Stimulated activated CD8-positive, alpha-beta memory T cell treated with anti-CD3 and anti-CD28 coated beads, Interleukin-15, amount 100 ng/mL, for 24 hours (primary cell): ENCODE data around the gene TNIP2.
"Not testable (repeated sequence)": the region's sequence is repeated elsewhere in the genome, so short reads cannot be mapped to it uniquely, and the experiment has no call there.

ENCODE experiments used
- DNase-seq: peaks from one replicate; pipeline ENCODE4 v3.0.0-alpha.2; 2020; ENCODE audit warnings: low read depth

TNIP2 gene

DNA sequence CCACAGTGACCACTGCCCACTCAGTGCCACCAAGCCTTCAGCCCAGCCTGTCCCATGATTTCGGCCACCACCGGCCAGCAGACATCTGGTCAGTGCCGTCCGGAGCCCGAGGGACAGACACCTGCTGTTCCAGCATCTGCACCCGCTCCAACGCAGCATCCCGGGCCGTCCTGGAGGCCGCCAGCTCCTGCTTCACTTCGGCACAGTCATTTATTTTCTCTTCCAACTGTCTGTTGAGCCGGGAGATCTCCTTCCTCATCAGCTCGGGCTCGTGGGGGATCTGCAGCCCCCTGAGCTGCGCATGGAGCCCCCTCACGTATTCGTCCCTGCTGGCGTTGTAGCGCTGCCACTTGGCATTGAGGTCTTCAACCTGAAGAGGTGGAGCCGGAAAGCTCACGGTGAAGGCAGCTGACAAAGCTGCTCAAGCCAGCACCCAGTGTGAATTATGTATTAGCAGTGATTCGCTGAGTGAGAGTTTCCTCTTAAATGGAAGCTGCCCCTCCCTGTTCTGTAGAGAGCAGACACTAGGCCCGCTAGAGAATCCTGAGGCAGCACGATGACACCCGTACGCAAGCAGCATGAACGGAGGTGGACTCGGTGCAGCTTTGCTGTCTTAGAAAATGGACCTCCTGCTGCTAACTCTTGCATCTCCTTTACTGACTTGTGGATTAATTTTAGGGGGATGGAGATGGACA, 11.4 kb downstream of the TNIP2 start:
- no peak for DNase-seq

DNA sequence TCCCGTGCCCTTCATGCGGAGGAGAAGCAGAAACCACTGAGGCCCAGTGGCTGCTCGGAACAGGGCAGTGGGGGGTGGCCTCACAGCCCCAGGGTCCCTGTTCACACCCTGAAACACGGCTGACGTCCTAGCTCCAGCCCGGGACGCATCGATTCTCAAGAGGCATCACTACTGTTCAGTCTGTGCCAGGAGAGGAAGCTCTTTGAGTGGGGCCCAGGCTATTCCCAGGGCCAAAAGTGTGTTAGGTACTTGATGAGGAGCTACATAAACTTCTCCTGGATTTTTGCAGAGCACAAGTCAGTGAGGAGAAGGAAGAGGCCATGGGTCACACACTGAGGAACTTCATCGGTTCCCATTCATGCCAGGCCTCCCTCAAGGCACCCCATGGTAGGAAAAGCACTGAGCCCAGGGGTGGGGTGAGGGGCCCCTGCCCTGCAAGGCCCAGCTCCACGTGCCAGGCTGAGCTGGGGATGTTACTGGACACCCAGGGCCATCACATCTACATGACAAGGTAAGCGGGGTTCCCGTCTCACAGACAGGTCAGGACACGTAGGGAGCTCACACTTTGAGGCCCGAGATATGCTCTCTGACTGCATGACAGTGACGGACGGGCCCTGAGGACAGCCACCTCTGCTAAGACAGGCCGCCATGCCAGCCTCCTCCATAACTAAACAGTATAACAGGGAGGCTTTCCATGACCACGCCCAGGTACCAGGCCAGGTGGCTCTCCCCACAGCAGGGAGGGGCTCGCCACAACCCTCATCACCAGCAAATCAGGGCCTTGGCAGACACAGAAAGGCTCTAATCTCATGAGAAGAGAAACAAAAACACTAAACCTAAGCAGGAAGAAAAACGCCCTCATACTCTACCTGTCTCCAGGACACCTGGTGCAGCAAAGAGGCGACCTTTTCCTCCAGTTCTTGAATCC, 12.4 kb downstream of the TNIP2 start:
- no peak for DNase-seq

DNA sequence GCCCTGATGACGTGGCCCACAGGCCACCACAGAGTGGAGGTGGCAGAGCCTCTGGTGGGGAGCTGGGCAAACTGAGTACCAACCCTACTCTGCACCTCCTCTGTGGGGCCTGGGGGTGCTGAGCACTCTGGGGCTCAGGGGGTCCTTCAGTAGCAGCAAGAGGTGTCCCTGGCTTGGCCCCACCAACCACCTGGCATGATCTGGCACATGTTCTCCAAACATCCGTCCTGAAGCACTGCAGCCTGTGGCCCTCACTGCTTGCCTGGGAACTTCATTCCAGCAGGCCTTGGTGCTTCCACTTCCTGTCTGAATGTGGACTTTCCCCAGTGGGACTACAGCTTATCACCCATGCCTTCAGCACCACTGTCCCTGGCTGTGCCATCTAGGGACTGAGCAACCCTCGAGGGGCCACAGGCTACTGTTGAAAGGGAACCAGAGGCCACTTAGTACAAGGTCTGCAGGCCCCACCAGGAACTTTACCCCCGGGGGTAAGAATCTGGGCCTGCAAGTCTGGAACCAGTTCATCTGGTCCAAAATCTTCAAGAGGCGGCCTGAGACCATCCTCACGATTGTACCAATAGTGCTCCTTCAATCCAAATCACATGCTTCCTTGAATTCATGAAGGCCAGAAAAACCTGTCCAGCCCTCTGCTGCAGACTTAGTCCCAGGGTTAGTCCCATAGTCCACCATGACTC, 13.2 kb downstream of the TNIP2 start:
- no peak for DNase-seq

DNA sequence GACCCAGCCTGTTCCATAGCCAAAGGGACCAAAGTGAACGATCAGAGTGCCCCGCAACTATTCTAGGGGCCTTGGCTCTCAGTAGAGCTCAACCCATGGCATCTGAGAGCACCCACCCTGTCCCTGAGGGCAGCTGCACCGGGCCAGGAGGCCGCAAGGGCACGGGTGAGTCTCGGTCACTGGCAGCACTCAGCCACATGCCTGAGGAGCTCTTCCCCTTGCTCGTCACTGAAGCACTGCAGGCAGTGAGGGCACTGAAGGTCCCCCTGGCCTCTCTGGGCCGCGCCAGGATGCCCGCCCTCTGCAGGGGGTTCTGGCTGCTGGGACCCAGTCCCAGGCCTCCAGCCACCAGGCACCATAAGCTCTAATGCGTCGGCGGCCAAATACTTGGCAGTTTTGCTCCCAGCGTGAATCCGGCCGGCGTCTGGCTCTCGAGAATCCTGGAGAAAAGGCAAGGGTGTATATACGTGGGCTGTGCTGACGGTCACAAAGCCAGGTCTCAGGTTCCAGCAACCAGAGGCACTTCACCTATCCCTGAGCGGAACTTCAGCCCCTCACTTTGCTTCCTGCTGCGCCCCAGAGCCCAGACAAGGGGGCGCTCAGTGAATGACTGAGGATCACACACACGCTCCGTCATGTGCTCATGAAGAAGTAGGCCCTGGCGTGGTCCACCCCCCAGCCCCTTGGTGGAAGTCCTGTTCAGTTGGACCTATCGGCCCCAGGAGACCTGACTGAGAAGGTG, 13.9 kb downstream of the TNIP2 start:
- no peak for DNase-seq

DNA sequence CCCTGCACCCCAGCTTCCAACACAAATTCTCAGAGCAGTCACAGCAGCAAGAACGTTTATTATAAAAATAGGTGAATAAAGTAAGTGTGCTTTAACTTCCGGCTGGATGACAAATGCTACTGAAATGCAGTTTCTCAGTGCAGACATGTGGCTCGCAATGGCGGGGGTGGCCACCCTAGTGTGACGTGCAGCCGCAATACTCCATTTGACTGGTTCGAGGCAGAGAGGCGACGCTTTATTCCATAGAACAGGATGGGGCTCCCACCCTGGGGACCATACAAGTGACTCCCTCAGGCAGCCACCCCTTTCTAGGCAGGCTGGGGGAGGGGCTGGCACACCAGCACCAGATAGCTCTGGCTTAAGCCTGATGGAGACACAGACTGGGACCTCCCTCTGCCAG, 14.5 kb downstream of the TNIP2 start:
- DNase-seq: no peak

DNA sequence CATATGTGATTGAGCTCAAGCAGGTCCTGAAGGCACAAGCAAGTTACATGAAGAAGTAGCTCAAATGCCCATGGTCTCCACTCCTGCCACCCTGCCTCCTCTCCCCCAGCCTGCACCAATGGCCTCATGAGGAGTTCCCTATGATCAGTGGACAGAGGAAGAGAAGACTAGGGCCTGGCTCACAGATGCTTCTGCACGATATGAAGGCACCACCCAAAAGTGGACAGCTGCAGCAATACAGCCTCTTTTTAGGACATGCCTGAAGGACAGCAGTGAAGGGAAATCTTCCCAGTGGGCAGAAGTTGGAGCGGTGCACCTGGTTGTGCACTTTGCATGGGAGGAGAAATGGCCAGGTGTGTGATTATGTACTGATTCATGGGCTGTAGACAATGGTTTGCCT, 17.8 kb downstream of the TNIP2 start:
- not testable (repeated sequence) for DNase-seq

DNA sequence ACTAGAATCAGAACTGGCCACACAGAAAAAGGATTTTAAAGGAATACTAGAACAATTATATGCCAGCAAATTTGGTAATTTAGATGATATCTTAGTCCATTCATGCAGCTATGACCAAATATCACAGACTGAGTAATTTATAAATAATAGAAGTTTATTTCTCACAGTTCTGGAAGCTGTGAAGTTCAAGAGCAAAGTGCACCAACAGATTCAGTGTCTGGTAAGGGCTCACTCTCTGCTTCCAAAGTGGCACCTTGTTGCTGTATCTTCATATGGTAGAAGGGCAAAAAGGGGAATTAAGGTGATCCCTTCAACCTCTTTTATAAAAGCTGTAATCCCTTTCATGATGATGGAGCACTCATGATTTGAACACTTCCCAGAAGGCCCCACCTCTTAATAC, 20.3 kb downstream of the TNIP2 start:
- DNase-seq: no peak

DNA sequence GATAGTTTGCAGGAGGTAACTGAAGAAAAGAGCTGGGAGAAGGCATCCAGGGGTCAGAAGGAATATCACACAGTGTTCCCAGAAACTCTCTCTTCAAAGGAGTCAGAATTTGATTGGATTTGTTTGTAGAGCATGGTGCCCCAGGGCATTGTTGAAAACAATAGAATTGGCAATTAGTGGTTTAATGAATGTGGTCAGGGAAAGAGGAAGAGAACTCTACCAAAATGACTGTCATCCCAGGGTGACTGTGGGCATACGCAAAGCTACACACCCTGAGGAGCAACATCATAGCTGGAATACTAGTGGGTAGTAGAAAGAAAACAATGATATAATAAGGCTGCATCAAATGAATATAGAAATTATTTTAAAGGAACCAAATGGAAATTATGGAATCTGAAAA, 21.5 kb downstream of the TNIP2 start:
- DNase-seq: no peak

DNA sequence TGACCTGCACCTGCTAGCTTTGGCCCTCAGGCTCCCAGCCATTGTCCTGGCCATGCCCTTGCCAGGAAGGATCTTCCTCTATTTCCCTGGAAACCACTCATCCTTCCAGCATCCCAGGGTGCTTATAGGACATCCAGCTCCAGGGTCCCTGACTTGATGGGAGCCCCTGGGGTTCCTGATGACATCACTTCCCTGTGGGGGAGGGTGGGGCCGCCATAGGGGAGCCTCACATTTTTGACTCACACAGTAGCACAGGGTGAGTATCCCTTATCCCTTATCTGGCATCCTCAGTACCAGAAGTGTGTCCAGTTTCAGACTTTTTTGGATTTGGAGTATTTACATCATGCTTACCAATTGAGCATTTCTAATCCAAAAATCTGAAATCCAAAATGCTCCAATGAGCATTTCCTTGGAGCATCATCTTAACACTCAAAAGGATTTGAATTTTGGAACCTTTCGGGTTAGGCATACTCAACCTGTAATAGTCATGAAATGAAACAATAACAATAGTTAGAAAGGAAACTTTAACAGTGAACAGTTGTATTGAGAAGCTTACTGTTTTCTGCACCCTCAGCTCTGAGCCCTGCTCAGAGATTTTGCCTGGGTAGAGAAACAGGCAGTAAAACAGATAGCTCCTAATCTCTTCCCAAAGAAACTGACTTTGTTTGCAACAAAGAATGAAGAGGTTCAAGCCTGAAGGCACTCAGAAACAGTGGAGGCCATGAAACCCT, 22.1 kb downstream of the TNIP2 start:
- DNase-seq: no peak

DNA sequence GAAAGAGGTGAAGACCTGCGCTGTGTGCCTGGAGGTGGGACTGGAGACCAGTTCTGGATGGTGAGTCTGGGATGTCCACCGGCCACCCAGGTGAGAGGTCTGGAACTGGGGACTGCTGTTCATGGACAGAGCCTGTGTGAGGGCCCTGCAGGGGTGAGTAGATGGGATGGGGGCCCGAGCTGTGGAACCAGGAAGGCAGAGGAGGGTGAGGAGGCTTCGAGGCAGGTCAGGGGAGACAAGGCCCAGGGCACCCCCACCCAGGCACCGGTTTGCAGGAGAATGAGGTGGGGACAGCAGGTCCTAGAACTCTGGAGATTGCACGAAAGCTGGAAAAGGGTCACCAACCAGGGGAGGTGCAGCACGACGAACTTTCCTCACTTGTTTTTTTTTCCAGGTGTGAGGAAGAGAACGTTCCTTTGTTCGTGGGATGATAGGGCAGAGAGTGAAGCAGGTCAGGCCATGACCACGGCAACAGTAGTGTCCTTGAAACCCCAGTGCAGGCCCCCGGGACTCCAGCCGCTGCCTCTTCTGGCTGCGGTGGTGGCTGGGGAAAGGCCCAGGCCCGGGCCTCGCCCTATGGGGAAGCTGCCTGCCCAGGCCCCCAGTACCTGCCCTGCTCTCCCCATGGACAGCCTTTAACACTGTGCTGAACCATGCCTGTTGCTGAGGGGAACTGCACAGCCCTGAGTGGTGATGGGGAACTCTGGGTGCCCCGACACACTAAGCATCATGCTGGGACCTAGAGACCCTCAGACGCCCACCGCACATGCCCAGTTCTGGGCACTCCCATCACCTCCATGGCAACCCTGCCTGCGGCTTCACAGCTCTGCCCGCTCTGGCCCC, 22.9 kb downstream of the TNIP2 start:
- DNase-seq: no peak

DNA sequence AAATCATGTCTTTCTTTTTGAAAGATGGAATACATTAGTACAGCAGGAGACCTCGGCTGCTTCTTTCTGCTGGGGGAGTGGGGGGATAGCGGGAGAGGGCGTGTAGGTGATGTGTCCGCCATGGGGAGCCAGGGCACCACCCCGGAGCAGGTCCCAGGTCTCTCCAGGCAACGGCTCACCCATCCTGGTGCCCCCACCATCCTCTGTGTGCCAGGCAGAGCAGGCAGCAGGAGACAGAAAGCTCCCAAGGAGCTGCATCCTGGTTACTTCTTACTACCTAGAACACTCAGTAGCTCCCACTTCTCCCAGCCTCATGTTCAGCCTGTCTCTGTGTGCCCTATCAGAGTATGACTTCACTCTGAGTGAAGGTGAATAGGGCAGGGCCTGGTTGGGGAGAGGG, 23.6 kb downstream of the TNIP2 start:
- DNase-seq: no peak

DNA sequence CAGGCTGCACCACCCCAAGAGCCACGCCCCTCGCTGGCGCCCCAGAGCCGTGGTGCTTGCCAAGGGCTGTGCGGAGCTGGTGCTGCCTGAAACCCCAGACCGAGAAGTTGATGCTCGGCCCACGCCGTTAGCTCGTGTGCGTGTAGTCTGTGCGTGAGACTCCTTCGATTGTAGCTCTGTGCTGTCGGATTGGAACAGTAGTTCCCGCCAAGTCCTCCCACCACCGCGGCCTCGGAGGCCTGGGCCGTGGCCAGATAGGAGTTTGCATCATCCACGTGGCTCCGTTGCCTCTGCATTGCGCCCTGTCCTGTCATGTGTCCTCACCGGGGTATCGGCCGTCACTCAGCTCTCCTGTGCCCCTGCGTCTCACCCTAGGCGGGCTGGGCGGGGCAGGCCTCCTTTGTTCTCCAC, 24.2 kb downstream of the TNIP2 start:
- DNase-seq: no peak

DNA sequence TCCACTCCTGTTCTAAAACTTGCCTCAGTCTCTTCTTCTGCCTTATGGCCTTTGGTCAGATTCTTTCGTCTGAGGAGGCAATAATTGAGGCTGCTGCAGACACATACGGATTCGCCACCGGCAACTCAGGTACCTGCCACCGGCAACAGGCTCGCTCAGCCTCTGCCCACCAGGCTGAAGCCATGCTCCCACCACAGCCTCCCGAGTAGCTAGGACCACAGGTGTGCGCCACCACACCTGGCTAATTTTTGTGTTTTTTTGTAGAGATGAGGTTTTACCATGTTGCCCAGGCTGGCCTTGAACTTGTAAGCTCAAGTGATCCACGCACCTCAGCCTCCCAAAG, 26.6 kb downstream of the TNIP2 start:
- no peak for DNase-seq

DNA sequence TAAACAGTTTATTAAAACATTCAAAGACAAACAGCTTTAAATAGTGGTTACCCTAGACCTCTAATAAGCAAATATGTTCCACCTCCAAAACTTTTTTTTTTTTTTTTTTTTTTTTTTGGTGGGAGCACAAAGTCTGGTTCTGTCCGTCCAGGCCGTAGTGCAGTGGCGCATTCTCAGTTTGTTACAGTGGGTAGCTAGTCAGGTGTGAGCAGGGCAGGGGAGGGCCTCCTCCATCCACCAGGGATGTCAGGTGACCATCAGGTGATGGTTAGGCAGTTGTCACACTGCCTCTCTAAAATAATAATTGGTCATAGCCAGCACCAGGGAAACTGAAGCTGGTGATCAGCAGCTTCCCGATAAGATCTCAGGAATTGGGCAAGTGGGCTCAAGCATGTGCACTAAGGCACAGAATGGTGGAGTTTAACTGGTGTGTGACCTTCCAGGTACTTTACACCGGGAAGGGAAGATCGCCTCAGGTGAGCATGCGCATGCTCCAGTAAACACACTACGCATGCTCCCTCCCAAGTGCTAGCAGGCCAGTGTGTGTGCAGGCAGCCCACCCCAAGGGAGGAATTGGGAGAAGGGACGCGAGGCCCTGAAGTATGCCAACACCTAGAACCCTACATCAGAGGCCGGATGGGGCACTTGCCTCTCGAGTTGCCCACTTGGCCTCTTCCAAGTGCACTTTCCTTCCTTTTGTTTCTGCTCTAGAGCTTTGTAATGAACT, 27.2 kb downstream of the TNIP2 start:
- DNase-seq: no peak

DNA sequence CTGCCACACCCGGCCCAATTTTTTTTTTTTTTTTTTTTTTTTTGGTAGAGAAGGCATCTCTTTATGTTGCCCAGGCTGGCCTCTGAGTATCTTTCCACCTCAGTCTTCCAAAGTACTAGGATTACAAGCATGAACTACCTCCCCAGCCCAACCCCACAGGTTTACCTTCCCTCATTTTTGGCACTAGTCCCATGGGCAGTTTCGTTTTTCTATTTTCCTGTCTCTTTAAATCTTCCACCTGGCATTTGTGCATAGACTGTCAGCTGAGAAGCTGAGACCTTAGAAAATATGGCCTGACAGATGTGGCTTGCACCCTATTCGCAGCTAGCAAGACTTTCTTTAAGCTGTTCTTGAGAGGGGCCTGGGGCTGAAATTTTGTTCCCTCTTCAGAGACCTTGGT, 27.9 kb downstream of the TNIP2 start:
- no peak for DNase-seq

DNA sequence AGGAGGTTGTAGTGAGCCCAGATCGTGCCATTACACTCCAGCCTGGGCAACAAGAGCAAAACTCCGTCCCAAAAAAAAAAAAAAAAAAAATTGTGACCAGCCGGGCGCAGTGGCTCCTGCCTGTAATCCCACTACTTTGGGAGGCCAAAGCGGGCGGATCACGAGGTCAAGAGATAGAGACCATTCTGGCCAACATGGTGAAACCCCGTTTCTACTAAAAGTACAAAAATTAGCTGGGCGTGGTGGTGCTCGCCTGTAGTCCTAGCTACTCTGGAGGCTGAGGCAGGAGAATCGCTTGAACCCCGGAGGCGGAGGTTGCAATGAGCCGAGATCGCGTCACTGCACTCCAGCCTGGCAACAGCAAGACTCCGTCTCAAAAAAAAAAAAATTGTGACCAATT, 29.3 kb downstream of the TNIP2 start:
- not testable (repeated sequence) for DNase-seq

DNA sequence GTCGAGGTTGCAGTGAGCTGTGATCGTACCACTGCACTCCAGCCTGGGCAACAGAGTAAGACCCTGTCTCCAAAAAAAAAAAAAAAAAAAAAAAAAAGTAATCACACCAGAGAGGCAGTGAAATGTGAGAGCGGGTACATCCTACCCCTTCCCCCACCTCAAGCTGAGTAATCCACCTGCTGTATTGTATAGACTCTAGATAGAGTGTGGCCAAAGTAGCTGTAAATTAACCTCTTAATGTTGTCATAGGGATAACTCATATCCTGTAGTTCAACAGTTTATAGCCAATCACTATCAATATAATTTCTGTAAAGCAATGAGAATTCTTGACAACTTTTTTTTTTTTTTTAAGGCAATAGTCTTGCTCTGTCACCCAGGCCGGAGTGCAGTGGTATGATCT, 30.8 kb downstream of the TNIP2 start:
- DNase-seq: no peak

DNA sequence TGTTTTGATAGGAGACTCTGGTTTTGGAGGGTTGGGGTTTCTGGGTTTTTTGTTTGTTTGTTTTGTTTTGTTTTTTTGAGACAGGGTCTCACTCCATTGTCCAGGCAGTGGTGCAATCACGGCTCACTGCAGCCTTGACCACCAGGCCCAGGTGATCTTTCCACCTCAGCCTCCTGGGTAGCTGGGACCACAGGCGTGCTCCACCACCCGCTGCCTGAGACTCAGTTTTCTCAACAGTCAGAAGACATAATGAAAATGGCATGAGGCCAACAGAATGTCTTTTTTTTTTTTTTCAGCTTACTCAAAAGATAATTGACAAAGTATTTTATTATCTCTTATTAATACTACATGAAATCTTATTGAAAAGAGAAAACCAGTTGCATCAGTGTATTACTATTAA, 32.4 kb downstream of the TNIP2 start:
- no peak for DNase-seq

DNA sequence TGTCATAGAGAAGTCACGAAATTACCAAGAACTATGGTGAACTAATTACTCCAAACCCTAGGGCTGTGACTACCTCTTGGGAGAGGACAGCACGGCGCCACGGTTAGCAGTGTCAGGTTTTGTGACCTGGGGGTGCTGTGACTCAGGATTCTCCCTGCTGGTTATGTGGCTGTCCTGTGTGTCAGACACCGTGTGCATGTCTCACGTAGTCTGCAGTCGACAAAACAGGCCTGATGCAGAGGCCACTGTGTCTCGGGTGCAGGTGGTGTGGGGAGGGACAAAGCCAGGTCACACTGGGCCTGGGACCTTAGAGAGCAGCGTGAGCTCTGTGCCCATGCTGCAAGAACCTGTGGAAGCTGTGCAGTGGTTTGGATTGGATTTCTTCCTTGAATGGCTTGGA, 34.1 kb downstream of the TNIP2 start:
- no peak for DNase-seq

DNA sequence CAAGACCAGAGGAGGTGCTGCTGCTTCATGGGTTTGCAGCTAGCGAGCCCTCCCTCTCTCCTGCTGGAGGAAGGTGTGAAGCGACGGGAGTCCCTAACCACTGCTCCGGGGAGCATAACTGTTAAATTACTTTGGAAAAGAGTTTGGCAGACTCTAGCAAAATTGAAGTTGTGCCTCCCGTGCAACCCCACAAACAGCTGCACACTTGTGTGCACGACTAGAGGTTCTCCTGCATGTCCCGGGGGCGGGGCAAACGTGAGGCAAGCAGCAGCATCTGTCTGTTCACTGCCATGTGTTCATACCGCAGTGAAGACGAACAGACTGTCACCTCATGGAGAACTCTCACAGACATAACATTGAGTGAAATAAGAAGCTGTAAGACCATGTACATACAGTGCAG, 34.5 kb downstream of the TNIP2 start:
- DNase-seq: no peak
